Smooth muscle cell (in vitro differentiated cells): ENCODE data around the gene PLXNA4. TPM values are rescaled to one million over a fixed set of nuclear protein-coding genes. Genes with fewer than 3 reads are reported as not detected.

Experiments
- DNase-seq: peaks from one replicate; lab custom pipeline; 2025; ENCODE audit not compliant: unreplicated experiment; lab: John Stamatoyannopoulos, UW
- H2AFZ ChIP-seq: fragments of 200-600 bp; sonication (generic); 2 replicates; pipeline ENCODE4 v1.6.0; 2016; ENCODE audit warnings: antibody characterized with exemption, low read depth, mild to moderate bottlenecking
- H3F3A ChIP-seq: fragments of 200-600 bp; sonication (generic); 2 replicates; pipeline ENCODE4 v1.6.0; 2017; ENCODE audit warnings: antibody characterized with exemption, low read depth
- H3K27ac ChIP-seq: fragments of 200-600 bp; sonication (generic); 2 replicates; pipeline ENCODE4 v1.5.1; 2016; ENCODE audit warnings: low read depth, mild to moderate bottlenecking
- H3K27me3 ChIP-seq: fragments of 200-600 bp; sonication (generic); 2 replicates; pipeline ENCODE4 v1.6.1; 2016; ENCODE audit warnings: low read depth, mild to moderate bottlenecking
- H3K36me3 ChIP-seq: fragments of 200-600 bp; sonication (generic); 2 replicates; pipeline ENCODE4 v1.5.1; 2016; ENCODE audit warnings: low read depth
- H3K4me1 ChIP-seq: fragments of 200-600 bp; sonication (generic); 2 replicates; pipeline ENCODE4 v1.5.1; 2016; ENCODE audit warnings: low read depth
- H3K4me2 ChIP-seq: fragments of 200-600 bp; sonication (generic); 2 replicates; pipeline ENCODE4 v1.6.0; 2016; ENCODE audit warnings: mild to moderate bottlenecking
- H3K4me3 ChIP-seq: fragments of 200-600 bp; sonication (generic); 2 replicates; pipeline ENCODE4 v1.5.1; 2016; ENCODE audit warnings: mild to moderate bottlenecking
- H3K79me2 ChIP-seq: fragments of 200-600 bp; sonication (generic); 2 replicates; pipeline ENCODE4 v1.6.0; 2016; ENCODE audit warnings: low read depth, mild to moderate bottlenecking
- H3K9ac ChIP-seq: fragments of 200-600 bp; sonication (generic); 2 replicates; pipeline ENCODE4 v1.6.0; 2016; ENCODE audit warnings: low read depth
- H3K9me3 ChIP-seq: fragments of 200-600 bp; sonication (generic); replicated peaks from 2 replicates; pipeline ENCODE4 v1.5.1; 2016; ENCODE audit warnings: low read depth
- H4K20me1 ChIP-seq: fragments of 200-600 bp; sonication (generic); 2 replicates; pipeline ENCODE4 v1.6.0; 2016; ENCODE audit warnings: low read depth
- CTCF ChIP-seq: fragments of 200-600 bp; sonication (generic); IDR thresholded peaks from 2 replicates; pipeline ENCODE4 v1.5.1; 2017; ENCODE audit warnings: borderline replicate concordance, mild to moderate bottlenecking, antibody characterized with exemption; ENCODE audit not compliant: insufficient read depth, poor library complexity, severe bottlenecking
- WGBS: methylation state at CpG from one replicate; pipeline ENCODE4 v1.1.7; 2016; ENCODE audit warnings: low lambda C conversion rate; 5-methylcytosine and 5-hydroxymethylcytosine counted together
- polyA plus RNA-seq: library from polyadenylated mRNA; unstranded; fragments of >200 nt; fragmentation: Nextera tagmentation; extraction: Ambion mirVana; gene quantifications from 2 replicates; pipeline ENCODE4 v1.2.1, GENCODE V29; 2016
- total RNA-seq: library from RNA; depleted of rRNA; stranded (reverse); fragments of >200 nt; gene quantifications from 2 replicates; pipeline ENCODE4 v1.2.3, GENCODE V29; 2014

Gene PLXNA4
- total and polyA plus RNA-seq, 2 experiments from 2014 or later, result 8.5 to 9.9 TPM

- Histone ChIP-seq H3K36me3 (no peaks in the 10 kb centered on the region), H3K4me3 (no peak overlapping the region), H4K20me1 (no peaks in the 10 kb centered on the region), H2AFZ (no peak overlapping the region), H3K27ac (no peak overlapping the region), H3K9me3 (no peaks in the 10 kb centered on the region), H3K4me1 (peaks cover 11% of the 10 kb centered on the region), H3K27me3 (no peaks in the 10 kb centered on the region), H3K9ac (no peak overlapping the region), H3F3A (no peaks in the 10 kb centered on the region), H3K4me2 (no peak overlapping the region), H3K79me2 (no peaks in the 10 kb centered on the region)
- no peak for TF ChIP-seq CTCF
- DNase-seq, result no peak
- WGBS, result 62% methylated on average over 7 of the region's 7 CpGs
Measured at GRCh38 chr7:132077971-132078685, 498.1 kb downstream of the PLXNA4 start.

GRCh38 chr7:132076301-132077035 lies 499.8 kb downstream of the PLXNA4 start:
- Histone ChIP-seq H3K36me3 (no peaks in the 10 kb centered on the region), H3K27me3 (no peaks in the 10 kb centered on the region), H2AFZ (no peak overlapping the region), H3K4me1 (peaks cover 11% of the 10 kb centered on the region), H3K4me2 (no peak overlapping the region), H3K9me3 (no peaks in the 10 kb centered on the region), H3K4me3 (no peak overlapping the region), H3K27ac (no peak overlapping the region), H3K9ac (no peak overlapping the region), H4K20me1 (no peaks in the 10 kb centered on the region), H3F3A (no peaks in the 10 kb centered on the region), H3K79me2 (no peaks in the 10 kb centered on the region)
- no peak for DNase-seq
- no peak for TF ChIP-seq CTCF
- 91% methylated on average over 13 of the region's 13 CpGs for WGBS

GRCh38 chr7:132075515-132075914 lies 500.8 kb downstream of the PLXNA4 start:
- Histone ChIP-seq H3K36me3 (no peaks in the 10 kb centered on the region), H3K27ac (no peak overlapping the region), H4K20me1 (no peaks in the 10 kb centered on the region), H3K4me3 (no peak overlapping the region), H3K4me1 (peaks cover 2% of the 10 kb centered on the region), H3K9me3 (no peaks in the 10 kb centered on the region), H3K9ac (no peak overlapping the region), H3K79me2 (no peaks in the 10 kb centered on the region), H2AFZ (no peak overlapping the region), H3K4me2 (no peak overlapping the region), H3K27me3 (no peaks in the 10 kb centered on the region), H3F3A (no peaks in the 10 kb centered on the region)
- 70% methylated on average over 6 of the region's 6 CpGs for WGBS
- DNase-seq, result no peak
- TF ChIP-seq CTCF, result no peak
